Epithelial cell of esophagus (primary cell): ENCODE results near the gene ZFP3.
"Not testable (repeated sequence)": the region's sequence is repeated elsewhere in the genome, so short reads cannot be mapped to it uniquely, and the experiment has no call there.

Experiments used
- DNase-seq: peaks from one replicate; pipeline ENCODE4 v3.0.0; 2010; ENCODE audit warnings: low read depth
- H3K4me3 ChIP-seq: 2 replicates; pipeline ENCODE4 v1.5.1; 2011; ENCODE audit warnings: mild to moderate bottlenecking, low read length, control low read depth
- CTCF ChIP-seq: IDR thresholded peaks from 2 replicates; pipeline ENCODE4 v1.5.1; 2011; ENCODE audit warnings: low read depth, mild to moderate bottlenecking, low read length, control low read depth, inconsistent platforms; ENCODE audit not compliant: insufficient read depth; ENCODE audit errors: missing control alignments

The ZFP3 gene

DNA sequence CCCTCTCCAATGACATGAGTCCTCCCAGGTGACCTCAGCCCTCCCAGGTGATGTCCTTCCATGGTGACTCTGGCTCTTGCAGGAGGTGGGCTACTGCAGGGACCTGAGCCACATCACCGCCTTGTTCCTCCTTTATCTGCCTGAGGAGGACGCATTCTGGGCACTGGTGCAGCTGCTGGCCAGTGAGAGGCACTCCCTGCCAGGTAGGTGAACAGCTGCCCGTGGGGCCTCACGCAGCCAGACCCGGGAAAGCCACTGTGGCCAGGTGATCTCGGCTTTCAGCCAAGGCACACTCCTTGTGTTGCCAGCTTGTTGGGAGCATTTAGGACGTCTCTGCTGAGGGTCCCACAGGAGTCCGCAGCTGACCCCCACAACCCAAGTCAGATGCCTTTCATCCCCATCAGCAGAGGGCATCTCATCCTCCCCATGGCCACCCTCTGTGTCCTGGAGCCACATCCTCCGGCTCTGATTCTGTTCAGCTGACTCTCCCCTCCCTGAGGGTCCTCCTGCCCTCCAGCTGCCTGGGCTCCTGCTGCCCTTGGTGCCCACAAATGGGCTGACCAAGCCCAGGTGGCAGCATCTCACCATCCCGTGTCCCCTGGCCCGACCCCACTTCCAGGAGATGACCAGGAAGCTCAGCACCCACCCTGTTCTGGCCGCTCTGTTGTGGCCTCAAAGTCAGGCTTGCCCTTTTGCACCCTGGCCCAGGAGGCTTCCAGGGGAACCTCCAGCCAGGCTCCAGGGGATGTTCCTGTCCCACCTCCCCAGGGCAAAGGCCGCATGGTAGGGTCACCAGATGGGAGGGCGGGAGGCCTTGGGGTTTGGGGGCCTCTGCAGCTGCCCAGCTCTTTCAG is 57.7 kb downstream of the ZFP3 start:
- no peak for DNase-seq
- TF ChIP-seq CTCF: no peak
- H3K4me3 ChIP-seq: no peak overlapping the region

DNA sequence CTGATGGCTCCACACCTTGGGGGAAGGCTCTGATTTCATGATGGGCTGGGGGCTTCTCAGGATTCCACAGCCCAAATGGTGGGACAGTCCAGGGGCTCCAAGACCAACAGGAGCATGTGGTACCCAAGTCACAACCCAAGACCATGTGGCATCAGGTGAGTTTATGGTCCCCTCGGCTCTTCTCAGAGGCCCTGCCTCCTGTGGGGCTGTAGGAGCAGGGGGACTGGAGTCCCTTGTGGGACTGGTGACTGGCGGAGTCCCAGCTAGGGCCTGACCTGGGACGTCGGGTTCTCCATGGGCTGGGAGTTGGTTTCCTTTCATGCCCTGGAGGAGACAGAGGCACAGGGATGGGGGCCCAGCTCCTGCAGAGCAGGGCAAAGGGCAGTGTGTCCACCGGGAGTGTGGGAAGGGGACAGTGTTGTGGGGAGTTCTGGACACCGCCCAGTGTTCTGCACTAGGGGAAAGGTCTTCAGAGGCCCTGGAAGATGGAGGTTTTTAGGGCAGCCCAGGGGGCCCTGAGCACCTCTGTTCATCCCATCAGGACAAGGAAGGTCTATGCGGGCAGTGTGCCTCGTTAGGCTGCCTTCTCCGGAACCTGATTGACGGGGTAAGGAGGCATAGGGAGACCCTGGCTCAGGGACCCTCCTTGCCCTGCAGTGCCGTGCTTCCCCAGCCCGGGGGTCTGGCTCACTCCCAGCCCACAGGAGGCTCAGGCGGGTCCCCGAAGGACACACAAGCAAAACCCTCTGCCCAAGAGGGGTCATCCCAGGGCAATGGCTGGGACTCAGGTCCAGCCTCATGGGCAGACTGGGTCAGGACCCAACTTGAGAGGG is 58.5 kb downstream of the ZFP3 start:
- DNase-seq, H3K4me3 ChIP-seq: not testable (repeated sequence)

DNA sequence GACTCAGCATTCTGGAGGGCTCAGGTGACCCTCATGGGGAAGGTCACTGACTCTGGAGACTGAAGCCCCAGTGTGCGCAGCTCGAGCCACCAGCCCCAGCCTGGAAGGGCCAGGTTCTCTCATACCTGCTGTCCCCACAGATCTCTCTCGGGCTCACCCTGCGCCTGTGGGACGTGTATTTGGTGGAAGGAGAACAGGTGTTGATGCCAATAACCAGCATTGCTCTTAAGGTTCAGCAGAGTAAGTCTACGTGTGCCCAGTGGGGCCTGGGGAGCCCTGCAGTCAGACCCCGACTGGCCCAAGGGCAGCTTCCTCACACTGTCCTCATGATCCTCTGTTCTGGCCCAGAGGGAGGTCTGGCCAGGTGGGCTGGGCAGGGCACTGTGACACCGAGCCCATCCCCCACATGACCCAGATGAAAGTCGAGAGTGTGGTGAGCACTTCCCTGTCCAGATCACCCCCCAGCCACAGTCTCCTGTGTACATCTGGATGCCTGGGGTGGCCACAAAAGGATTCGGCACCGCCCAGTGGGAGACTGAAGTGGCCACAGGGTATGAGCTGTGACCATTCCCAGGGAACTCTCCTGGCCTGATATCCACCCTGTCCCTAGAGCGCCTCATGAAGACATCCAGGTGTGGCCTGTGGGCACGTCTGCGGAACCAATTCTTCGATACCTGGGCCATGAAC is 59.4 kb downstream of the ZFP3 start:
- not testable (repeated sequence) for DNase-seq, H3K4me3 ChIP-seq

DNA sequence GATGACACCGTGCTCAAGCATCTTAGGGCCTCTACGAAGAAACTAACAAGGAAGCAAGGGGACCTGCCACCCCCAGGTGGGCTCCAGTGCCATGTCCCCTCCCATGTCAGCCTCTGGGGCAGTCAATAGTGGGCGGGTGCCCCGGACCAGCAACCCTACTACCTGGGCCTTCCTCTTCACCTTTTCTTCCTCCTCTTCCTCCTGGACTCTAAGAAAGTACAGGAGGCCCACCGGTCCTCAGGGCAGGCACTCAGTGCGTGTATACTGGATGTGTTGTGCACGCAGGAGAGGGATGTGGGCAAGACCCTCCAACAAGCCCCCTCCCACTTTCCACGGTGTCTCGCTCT is 59.9 kb downstream of the ZFP3 start:
- not testable (repeated sequence) for DNase-seq

GRCh38 chr17:5138616-5139457 is 60.6 kb downstream of the ZFP3 start:
- no peak for DNase-seq
- no peak overlapping the region for H3K4me3 ChIP-seq
- TF ChIP-seq CTCF: no peak

More for the DNA sequence above, 59.9 kb downstream of the ZFP3 start:
- not testable (repeated sequence) for H3K4me3 ChIP-seq

DNA sequence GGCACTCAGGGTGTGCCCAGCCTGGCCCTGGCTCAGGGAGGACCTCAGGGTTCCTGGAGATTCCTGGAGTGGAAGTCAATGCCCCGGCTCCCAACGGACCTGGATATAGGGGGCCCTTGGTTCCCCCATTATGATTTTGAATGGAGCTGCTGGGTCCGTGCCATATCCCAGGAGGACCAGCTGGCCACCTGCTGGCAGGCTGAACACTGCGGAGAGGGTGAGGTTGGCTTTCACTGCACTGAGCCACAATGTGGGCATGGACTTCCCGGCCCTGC is 61.1 kb downstream of the ZFP3 start:
- H3K4me3 ChIP-seq: no peak overlapping the region
- no peak for DNase-seq
- no peak for TF ChIP-seq CTCF

DNA sequence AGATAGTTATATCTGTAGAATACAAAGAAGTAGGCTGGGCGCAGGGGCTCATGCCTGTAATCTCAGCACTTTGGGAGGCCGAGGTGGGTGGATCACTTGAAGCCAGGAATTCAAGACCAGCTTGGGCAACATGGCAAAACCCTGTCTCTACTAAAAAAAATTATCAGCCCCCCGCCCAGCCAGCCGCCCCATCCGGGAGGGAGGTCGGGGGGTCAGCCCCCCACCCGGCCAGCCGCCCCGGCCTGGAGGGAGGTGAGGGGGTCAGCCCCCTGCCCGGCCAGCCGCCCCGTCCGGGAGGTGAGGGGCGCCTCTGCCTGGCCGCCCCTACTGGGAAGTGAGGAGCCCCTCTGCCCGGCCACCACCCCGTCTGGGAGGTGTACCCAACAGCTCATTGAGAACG is 64.6 kb downstream of the ZFP3 start:
- not testable (repeated sequence) for H3K4me3 ChIP-seq, DNase-seq
